Stimulated activated CD8-positive, alpha-beta memory T cell treated with anti-CD3 and anti-CD28 coated beads, Interleukin-2, amount 100 ng/mL, for 1 hour (primary cell): ENCODE measurements around the gene MFN2.
"Not testable (repeated sequence)": the region's sequence is repeated elsewhere in the genome, so short reads cannot be mapped to it uniquely, and the experiment has no call there.

Source experiments
- DNase-seq, 2 donors: peaks; one replicate each; pipeline ENCODE4 v3.0.0-alpha.2; 2020; ENCODE audit warnings: low read depth in 2 of 2

MFN2 gene

DNA sequence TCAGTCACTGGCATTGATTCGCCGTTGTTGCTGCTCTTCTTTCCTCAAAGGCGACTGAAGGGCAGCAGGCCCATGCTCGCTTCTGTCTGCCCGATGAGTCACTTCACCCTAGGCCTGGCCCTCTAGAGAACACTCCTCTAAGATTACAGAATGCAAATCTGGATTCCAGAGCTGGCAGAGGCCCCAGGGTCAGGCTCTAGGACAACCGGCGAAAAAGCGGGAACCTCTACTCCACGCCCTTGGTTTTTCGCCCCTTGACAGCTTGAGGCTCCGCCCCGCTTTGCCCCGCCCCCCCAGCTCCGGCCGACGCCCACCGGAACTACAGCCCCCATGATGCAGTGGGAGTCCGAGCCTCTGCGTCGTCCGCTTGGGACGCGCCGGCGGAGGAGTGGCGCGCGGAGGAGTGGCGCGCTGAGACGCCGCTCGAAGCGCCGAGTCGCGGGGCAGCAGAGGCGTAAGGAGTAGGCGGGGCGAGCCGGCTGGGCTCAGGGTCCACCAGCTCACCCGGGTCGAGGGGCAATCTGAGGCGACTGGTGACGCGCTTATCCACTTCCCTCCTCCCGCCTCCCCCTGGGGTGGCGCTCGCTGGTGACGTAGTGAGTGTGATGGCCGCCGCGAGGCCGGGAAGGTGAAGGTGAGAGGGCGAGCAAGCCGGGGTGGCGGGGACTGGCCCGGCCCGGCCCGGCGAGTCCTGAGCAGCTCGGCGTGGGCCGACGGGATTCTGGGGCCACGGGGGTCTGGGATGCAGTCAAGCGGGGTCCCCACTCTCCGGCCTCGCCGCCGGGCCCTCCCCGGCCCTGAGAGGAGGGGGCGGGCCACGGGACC lies at the start of gene MFN2:
MFN2 (plus strand) TSS at position 594 of the 825 bp plus-strand sequence. CDS start 8,725 bp downstream, outside the sequence.
- DNase-seq, result peak; percentile 83 to 85

- DNase-seq, result no peak
Observed at GRCh38 chr1:11930571-11931445, 49.4 kb upstream of the MFN2 start.

GRCh38 chr1:11931845-11932244 lies 48.4 kb upstream of the MFN2 start:
- no peak for DNase-seq

DNA sequence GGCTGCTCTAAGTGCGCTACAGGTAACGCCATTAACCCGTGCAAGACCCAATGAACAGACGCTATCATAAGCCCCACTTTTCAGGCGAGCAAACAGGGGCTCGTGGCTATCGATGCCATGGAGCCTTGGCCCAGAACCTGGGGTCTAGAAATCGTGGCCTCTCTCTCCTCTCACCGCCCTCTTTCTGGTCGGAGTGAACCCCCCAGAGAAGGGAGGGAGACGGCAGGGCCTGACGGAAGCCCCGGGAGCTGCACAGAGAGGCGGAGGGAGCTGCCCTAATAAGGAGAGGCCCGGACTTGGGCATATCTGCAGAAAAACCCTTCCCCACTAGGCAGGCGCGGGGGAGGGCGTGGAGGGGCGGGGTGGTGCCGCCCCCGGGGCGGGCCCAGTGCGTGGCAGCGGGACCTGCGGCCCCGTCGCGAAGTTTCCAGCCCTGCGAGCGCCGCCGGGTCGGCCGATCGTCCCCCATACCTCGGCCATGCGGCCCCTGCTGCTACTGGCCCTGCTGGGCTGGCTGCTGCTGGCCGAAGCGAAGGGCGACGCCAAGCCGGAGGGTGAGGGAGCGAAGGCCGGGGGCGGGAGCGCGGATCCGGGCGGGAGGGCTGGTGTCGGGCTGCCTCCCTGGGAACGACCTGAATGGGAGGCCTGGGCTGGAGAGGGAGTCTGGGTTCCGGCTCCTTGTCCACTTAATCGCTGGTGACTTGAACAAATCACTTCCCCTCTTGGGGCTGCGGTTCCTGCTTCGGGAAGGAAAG lies 45.8 kb upstream of the MFN2 start, which contains the start of gene PLOD1:
PLOD1 (plus strand) TSS at position 416 of the 755 bp plus-strand sequence; CDS start at position 479, 63 bp downstream.
- peak; percentile 69 to 78 for DNase-seq

- DNase-seq, result no peak
Observed at GRCh38 chr1:11935057-11935412, 45.2 kb upstream of the MFN2 start.

DNA sequence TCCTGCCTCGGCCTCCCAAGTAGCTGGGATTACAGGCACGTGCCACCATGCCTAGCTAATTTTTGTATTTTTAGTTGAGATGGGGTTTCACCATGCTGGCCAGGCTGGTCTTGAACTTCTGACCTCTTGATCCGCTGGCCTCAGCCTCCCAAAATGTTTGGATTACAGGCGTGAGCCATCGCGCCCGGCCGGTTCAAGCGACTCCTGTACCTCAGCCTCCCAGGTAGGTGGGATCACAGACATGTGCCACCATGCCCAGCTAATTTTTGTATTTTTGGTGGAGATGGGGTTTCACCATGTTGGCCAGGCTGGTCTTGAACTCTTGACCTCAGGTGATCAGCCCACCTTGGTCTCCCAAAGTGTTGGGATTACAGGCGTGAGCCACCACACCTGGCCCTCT lies 44.5 kb upstream of the MFN2 start:
- DNase-seq, result not testable (repeated sequence)

- no peak for DNase-seq
Observed at GRCh38 chr1:11938722-11939526, 41.3 kb upstream of the MFN2 start.

- DNase-seq, result not testable (repeated sequence)
Observed at GRCh38 chr1:11939794-11940193, 40.5 kb upstream of the MFN2 start.

GRCh38 chr1:11940260-11940921 lies 39.9 kb upstream of the MFN2 start:
- DNase-seq, result no peak

- DNase-seq, result no peak
Observed at GRCh38 chr1:11942280-11942679, 38.0 kb upstream of the MFN2 start.

- no peak for DNase-seq
Observed at GRCh38 chr1:11943619-11944018, 36.6 kb upstream of the MFN2 start.

- DNase-seq, result no peak
Observed at GRCh38 chr1:11944358-11944931, 35.8 kb upstream of the MFN2 start.

DNA sequence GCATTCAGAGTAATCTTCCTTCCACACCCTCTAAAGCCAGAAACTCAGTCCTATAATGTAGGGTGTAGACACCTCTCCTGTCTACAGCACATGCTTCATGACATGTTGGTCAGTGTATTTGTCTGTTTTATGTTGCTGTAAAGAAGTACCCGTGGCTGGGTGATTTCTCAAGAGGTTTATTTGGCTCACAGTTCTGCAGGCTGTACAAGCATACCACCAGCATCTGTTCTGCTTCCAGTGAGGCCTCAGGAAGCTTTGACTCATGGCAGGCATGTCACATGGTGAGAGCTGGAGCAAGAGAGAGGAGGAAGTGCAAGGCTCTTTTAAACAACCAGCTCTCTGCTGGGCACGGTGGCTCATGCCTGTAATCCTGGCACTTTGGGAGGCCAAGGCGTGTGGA lies 33.6 kb upstream of the MFN2 start:
- DNase-seq, result no peak

- DNase-seq, result no peak
Observed at GRCh38 chr1:11948822-11949458, 31.3 kb upstream of the MFN2 start.

GRCh38 chr1:11951901-11952300 lies 28.3 kb upstream of the MFN2 start:
- DNase-seq, result no peak

DNA sequence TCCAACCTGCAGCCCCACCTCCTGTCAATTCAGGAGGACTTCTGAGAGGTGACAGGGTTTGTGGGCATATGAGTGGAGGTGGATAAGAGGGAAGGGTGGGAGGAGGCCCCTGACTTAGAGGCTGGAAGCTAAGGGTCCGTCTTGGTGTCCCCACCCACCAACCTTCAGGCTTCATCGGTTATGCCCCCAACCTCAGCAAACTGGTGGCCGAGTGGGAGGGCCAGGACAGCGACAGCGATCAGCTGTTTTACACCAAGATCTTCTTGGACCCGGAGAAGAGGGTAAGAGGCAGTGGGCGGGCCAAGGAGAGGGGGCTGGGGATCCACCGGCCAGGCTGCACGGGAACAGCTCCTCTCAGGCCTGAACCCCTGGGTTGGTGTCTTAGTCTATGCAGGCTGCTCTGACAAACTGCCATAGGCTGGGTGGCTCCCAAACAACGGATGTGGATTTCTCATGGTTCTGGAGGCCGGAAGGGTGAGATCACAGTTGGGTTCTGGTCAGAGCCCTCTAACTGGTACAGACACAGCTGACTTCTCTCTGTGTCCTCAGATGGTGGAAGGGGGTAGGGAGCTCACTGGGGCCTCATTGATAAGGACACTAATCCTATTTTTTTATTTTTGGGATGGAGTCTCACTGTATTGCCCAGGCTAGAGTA lies 27.7 kb upstream of the MFN2 start:
- DNase-seq, result no peak

- DNase-seq, result no peak
Observed at GRCh38 chr1:11955221-11955620, 25.0 kb upstream of the MFN2 start.

GRCh38 chr1:11957398-11957797 lies 22.8 kb upstream of the MFN2 start:
- no peak for DNase-seq

DNA sequence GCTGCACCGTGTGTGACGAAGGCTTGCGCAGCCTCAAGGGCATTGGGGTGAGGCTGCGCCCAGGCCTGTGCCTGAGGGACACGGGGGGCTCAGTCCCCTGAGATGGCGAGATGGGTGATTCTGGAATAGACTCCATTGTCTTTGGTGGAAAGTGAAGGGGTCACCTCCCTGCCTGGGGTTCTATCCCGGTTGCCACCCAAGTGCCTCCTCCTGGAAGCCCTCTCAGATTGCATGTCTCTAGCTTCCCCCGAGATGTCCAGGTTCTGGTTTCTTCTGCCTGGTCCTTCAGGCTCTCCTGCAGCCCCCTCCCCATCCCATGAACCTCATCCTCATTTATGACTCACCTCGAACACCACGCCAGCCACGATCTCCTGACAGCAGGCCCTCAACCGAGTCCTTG lies 22.3 kb upstream of the MFN2 start:
- no peak for DNase-seq
